ENCODE data around the gene CST11.

Gene CST11

GRCh38 chr20:23419995-23420901 lies 32.4 kb downstream of the CST11 start:
- peak; percentile 68 for DNase-seq (ENCODE audit: low read depth)

- peak; percentile 48 for DNase-seq (ENCODE audit: low read depth)
Measured at GRCh38 chr20:23419657-23419994, 33.0 kb downstream of the CST11 start.

GRCh38 chr20:23417861-23418260 lies 34.8 kb downstream of the CST11 start:
- DNase-seq (ENCODE audit: low read depth), result no peak

- DNase-seq (ENCODE audit: low read depth), result peak; percentile 36
Measured at GRCh38 chr20:23415959-23416583, 36.6 kb downstream of the CST11 start.

- DNase-seq (ENCODE audit: low read depth), result no peak
Measured at GRCh38 chr20:23415555-23415954, 37.1 kb downstream of the CST11 start.

GRCh38 chr20:23414526-23415188 lies 38.0 kb downstream of the CST11 start:
- DNase-seq (ENCODE audit: low read depth), result no peak

- DNase-seq (ENCODE audit: low read depth), result no peak
Measured at GRCh38 chr20:23413862-23414422, 38.7 kb downstream of the CST11 start.

GRCh38 chr20:23412026-23412425 lies 40.6 kb downstream of the CST11 start:
- DNase-seq (ENCODE audit: low read depth), result no peak

GRCh38 chr20:23410916-23411695 lies 41.6 kb downstream of the CST11 start:
- no peak for DNase-seq (ENCODE audit: low read depth)

GRCh38 chr20:23409800-23410199 lies 42.9 kb downstream of the CST11 start:
- DNase-seq (ENCODE audit: low read depth), result no peak

- no peak for DNase-seq (ENCODE audit: low read depth)
Measured at GRCh38 chr20:23408957-23409356, 43.7 kb downstream of the CST11 start.

GRCh38 chr20:23407781-23408464 lies 44.8 kb downstream of the CST11 start:
- DNase-seq (ENCODE audit: low read depth), result no peak

GRCh38 chr20:23406880-23407279 lies 45.8 kb downstream of the CST11 start:
- no peak for DNase-seq (ENCODE audit: low read depth)

- DNase-seq (ENCODE audit: low read depth), result peak; percentile 80
Measured at GRCh38 chr20:23404196-23404595, 48.5 kb downstream of the CST11 start.

- peak; percentile 37 for DNase-seq (ENCODE audit: low read depth)
Measured at GRCh38 chr20:23403751-23404150, 48.9 kb downstream of the CST11 start.

- no peak for DNase-seq (ENCODE audit: low read depth)
Measured at GRCh38 chr20:23401051-23401450, 51.6 kb downstream of the CST11 start.

Measured in amniotic epithelial cell (primary cell).